Measurements from ENCODE around the gene KCNJ18. TPM values are rescaled to one million over a fixed set of nuclear protein-coding genes. Genes with fewer than 3 reads are reported as not detected.
"Not testable (repeated sequence)": the region's sequence is repeated elsewhere in the genome, so short reads cannot be mapped to it uniquely, and the experiment has no call there.

Gene KCNJ18
- polyA plus RNA-seq, 2 of the 4 experiments (the other 2 are of a cell fraction) = not detected

- H3K9me3 ChIP-seq; POLR2A ChIA-PET; H3K4me1 ChIP-seq; ATAC-seq; FAIRE-seq; DNase-seq (ENCODE audit: low read depth in 1 of 2, low spot score in 1 of 2); H3K27ac ChIP-seq; H3K4me3 ChIP-seq; CTCF ChIA-PET; H3K4me2 ChIP-seq: not testable (repeated sequence)
- 68% methylated on average over 34 of the region's 51 CpGs for WGBS (ENCODE audit: missing lambda C conversion rate)
These were observed 10.8 kb downstream of the KCNJ18 start for GRCh38 chr17:21702940-21703640.

- WGBS (ENCODE audit: missing lambda C conversion rate) = 39% methylated on average over 20 of the region's 35 CpGs
- H3K27ac ChIP-seq; CTCF ChIA-PET; DNase-seq (ENCODE audit: low read depth in 1 of 2, low spot score in 1 of 2); H3K4me2 ChIP-seq; H3K4me1 ChIP-seq; H3K9me3 ChIP-seq; FAIRE-seq; H3K4me3 ChIP-seq; POLR2A ChIA-PET: not testable (repeated sequence)
- ATAC-seq = peak in 1 of 2 experiments; percentile 7; a peak in 1 of 6 replicates
These were observed 11.9 kb downstream of the KCNJ18 start for GRCh38 chr17:21703891-21704872.

DNA sequence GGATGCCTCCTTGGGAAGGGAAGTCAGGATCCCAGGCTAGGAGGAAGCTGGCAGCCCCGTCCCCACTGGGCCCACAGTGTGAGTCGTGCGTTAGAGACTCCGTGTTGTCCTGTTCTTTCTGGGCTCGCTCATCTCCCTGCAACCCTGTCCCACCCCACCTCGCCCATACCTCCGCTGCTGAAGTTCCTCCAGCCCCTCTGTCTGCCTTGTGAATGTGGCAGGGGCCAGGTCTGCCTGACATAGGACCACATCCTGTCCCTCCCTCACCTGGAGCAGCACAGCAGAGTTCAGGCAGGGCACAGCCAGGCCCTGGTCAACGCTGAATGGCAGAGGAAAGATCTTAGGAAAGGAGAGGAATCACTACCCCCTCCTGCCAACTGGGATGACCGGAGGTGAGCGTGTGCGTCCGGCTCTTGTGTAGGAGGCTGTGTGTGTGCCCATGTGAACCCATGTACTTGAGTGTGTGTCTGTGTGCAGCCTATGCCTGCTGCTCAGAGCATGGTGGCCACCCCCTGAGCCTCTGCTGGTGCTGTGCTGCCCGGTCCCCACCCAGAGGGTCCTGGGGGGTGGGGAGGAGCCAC lies 12.8 kb downstream of the KCNJ18 start:
- ChIA-PET CTCF (no interaction called here), POLR2A (no interaction called here)
- FAIRE-seq (no peak), ATAC-seq (peak in 1 of 2 experiments; percentile 9; a peak in 2 of 6 replicates), DNase-seq (ENCODE audit: low read depth in 1 of 2, low spot score in 1 of 2) (no peak)
- Histone ChIP-seq H3K4me1 (no peaks in the 10 kb centered on the region), H3K4me3 (no peak overlapping the region), H3K9me3 (no peaks in the 10 kb centered on the region), H3K4me2 (no peak overlapping the region), H3K27ac (no peak overlapping the region)
- TF ChIP-seq NFE2L2 (conservative IDR thresholded peaks at IDR 0.05; ENCODE audit: low read length) = no peak
- TF ChIP-seq FOXS1 (CRISPR knock-in tag; IDR thresholded peaks at IDR 0.05) = no peak
- TF ChIP-seq RNF2 (IDR thresholded peaks at IDR 0.05; ENCODE audit: borderline replicate concordance, low read depth) = no peak
- no peak for TF ChIP-seq KDM1A (IDR thresholded peaks at IDR 0.05; ENCODE audit: low read depth)
- no peak for TF ChIP-seq HOXA7 (CRISPR knock-in tag; IDR thresholded peaks at IDR 0.05)
- no peak for TF ChIP-seq ZSCAN20 (CRISPR knock-in tag; IDR thresholded peaks at IDR 0.05)
- no peak for TF ChIP-seq RAD21 (conservative IDR thresholded peaks at IDR 0.05 in 1 of 2, IDR thresholded peaks at IDR 0.05 in 1 of 2)
- TF ChIP-seq, protein P1, sequence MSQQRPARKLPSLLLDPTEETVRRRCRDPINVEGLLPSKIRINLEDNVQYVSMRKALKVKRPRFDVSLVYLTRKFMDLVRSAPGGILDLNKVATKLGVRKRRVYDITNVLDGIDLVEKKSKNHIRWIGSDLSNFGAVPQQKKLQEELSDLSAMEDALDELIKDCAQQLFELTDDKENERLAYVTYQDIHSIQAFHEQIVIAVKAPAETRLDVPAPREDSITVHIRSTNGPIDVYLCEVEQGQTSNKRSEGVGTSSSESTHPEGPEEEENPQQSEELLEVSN (IDR thresholded peaks at IDR 0.05; ENCODE audit: borderline replicate concordance, low read depth) = no peak
- 47% methylated on average over 13 of the region's 13 CpGs for WGBS (ENCODE audit: missing lambda C conversion rate)

DNA sequence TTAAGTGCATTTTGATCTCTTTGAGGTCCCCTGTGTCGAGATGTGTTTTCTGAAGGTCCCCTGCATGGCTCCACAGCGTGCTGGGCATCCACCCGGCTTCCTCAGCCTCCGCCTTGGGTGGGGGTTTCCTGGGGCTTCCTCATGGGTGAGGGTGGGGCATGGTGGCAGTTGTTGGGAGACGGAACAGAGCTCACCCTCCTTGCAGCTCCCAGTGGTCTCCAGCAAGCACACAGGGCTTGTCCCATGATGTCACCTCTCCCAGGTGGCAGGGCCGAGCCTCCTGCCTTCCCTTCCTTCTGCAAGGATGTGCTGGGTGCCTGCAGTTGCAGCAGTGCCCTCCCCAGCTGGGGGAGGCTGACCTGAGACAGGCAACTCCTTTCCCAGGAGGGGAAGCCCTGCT lies 13.4 kb downstream of the KCNJ18 start:
- CTCF ChIA-PET; H3K4me2 ChIP-seq; ATAC-seq; H3K9me3 ChIP-seq; POLR2A ChIA-PET; DNase-seq (ENCODE audit: low read depth in 1 of 2, low spot score in 1 of 2); H3K27ac ChIP-seq; H3K4me3 ChIP-seq; FAIRE-seq; H3K4me1 ChIP-seq: not testable (repeated sequence)
- 13% methylated on average over 5 of the region's 6 CpGs for WGBS (ENCODE audit: missing lambda C conversion rate)

DNA sequence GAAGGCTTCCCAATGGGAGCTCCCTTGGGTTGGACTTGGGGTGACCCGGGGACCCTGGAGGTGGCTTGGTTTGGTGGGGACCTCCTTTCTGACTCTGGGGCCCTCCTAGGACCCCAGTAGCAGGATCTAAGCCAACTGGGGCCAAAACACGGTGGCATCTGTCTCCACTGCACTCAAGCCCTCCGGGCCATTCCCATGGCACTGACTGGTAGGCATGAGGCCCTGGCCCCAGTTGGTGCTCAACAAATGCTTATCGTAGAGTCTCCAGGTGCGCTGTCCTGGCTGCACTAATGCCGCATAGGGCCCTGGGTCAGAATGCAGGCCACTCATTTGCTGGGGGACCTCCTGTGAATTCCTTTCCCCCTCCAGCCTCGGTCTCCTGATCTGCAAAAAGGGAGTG lies 14.2 kb downstream of the KCNJ18 start:
- DNase-seq (ENCODE audit: low read depth in 1 of 2, low spot score in 1 of 2); ATAC-seq; H3K9me3 ChIP-seq; CTCF ChIA-PET; H3K27ac ChIP-seq; H3K4me1 ChIP-seq; H3K4me2 ChIP-seq; H3K4me3 ChIP-seq; POLR2A ChIA-PET; FAIRE-seq: not testable (repeated sequence)
- WGBS (ENCODE audit: missing lambda C conversion rate) = 38% methylated on average over 6 of the region's 7 CpGs

- POLR2A ChIA-PET; ATAC-seq; H3K4me2 ChIP-seq; CTCF ChIA-PET; DNase-seq (ENCODE audit: low read depth in 1 of 2, low spot score in 1 of 2); FAIRE-seq; H3K4me3 ChIP-seq; H3K27ac ChIP-seq; H3K4me1 ChIP-seq; H3K9me3 ChIP-seq: not testable (repeated sequence)
- 44% methylated on average over 6 of the region's 7 CpGs for WGBS (ENCODE audit: missing lambda C conversion rate)
These were observed 14.8 kb downstream of the KCNJ18 start for GRCh38 chr17:21707131-21707530.

DNA sequence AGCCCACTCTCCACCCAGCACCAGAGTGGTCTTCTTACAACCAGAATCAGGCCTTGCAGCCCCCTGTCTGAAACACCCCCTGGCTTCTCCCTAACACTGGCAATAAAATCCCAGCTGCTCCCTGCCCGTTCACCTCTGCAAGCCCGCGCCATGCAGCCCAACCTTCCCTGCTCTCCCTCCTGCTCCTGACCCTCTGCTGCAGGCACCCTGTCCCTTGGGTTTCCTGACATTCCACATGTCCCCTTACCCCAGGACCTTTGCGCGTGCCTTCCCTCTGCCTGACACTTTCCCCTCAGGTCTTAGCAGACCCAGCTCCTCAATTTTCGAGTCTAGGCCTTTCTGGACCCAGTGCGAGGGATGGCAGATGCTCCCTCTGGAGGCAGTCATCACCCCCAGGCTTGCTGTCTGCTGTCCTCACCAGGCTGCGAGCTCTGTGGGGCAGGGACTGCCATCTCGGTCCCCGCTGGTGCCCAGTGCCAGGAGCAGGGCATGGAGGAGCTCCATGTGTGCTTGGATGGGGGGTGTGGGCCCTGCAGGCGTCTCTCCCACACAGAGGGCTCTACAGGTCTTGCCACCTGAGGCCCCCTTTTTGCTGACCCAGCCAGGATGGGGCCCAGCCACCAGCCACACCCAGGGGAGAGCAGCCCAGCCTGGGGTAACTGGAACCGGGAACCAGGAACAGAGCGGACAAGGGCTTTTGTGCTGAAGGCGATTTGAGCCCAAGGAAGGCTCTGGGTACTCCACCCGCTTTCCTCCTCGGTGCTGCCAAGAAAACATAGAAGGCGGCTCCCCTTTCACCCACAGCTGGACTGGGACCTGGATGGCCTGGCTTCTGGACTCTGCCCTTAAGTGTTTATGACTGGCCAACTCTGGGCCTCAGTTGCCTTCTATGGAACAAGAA lies 15.6 kb downstream of the KCNJ18 start:
- DNase-seq (ENCODE audit: low read depth in 1 of 2, low spot score in 1 of 2); H3K9me3 ChIP-seq; ATAC-seq; POLR2A ChIA-PET; FAIRE-seq; H3K4me2 ChIP-seq; H3K4me1 ChIP-seq; H3K4me3 ChIP-seq; H3K27ac ChIP-seq; CTCF ChIA-PET: not testable (repeated sequence)
- whole genome bisulfite sequencing (ENCODE audit: missing lambda C conversion rate) = 55% methylated on average over 14 of the region's 17 CpGs

DNA sequence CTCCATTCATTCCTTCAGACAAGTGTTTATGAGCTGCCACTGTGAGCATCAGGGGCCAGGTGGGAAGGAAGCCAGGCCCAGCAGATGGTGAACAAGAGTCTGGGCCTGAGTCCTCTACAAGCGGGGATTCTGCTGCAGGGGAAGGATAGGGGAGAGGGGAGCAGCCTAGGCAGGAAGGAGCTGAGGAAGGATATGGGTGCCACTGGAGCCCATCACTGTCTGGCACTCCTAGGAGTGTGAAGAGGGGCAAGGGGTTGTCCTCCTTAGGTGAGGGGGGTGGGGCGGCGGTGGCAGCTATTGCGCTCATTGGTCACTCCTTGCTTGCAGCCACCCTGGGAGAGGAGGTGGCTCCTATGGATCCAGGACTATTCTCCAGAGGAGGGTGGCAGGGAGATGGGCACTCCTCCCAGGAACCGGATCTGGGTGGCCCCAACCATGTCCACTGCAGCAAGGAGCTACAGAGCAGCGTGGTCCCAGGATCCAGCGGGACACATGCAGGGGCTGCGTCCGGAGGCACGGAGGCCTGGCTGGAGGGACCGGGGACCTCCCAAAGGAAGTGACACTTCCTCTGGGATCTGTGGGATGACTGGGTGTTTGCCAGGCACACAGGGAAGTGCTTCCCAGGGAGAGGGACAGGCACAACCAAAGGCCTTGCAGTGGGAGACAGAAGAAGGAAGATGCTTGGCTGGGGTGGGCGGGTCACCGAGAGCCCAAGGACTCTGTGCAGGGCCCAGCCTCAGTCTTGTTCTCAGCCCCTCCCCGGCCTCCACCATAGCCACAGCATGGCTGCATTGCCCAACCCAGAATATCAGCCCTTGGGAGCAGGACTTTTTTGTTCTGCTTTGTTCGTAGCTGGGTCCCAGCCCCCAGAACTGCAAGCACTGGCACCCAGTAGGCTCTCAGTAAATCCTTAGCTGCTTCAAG lies 16.6 kb downstream of the KCNJ18 start:
- H3K4me2 ChIP-seq; ATAC-seq; H3K27ac ChIP-seq; CTCF ChIA-PET; H3K4me3 ChIP-seq; DNase-seq (ENCODE audit: low read depth in 1 of 2, low spot score in 1 of 2); H3K9me3 ChIP-seq; H3K4me1 ChIP-seq; POLR2A ChIA-PET; FAIRE-seq: not testable (repeated sequence)
- WGBS (ENCODE audit: missing lambda C conversion rate) = 46% methylated on average over 15 of the region's 15 CpGs
